GM19372 (cell line): Measurements from ENCODE around the gene ZCCHC17.
"Not testable (repeated sequence)": the region's sequence is repeated elsewhere in the genome, so short reads cannot be mapped to it uniquely, and the experiment has no call there.

Source experiments
- ATAC-seq: cut with Tn5 transposase; IDR thresholded peaks from one replicate; pipeline ENCODE4 v1.9.1; 2021; ENCODE audit warnings: mild to moderate bottlenecking, low read depth, moderate library complexity; ENCODE audit not compliant: unreplicated experiment

Gene ZCCHC17

GRCh38 chr1:31368611-31369107 lies 71.8 kb downstream of the ZCCHC17 start:
- ATAC-seq: no peak

GRCh38 chr1:31370021-31370420 lies 73.2 kb downstream of the ZCCHC17 start:
- no peak for ATAC-seq

- no peak for ATAC-seq
Observed at GRCh38 chr1:31370565-31370964, 73.7 kb downstream of the ZCCHC17 start.

GRCh38 chr1:31371121-31371959 lies 74.5 kb downstream of the ZCCHC17 start:
- ATAC-seq: no peak

GRCh38 chr1:31372051-31372450 lies 75.2 kb downstream of the ZCCHC17 start:
- no peak for ATAC-seq

- no peak for ATAC-seq
Observed at GRCh38 chr1:31372751-31373055, 75.9 kb downstream of the ZCCHC17 start.

GRCh38 chr1:31373056-31373896 lies 76.4 kb downstream of the ZCCHC17 start, which contains the start of gene FABP3:
FABP3 (minus strand) TSS chr1:31373076; CDS start chr1:31373014, 62 bp downstream.
- no peak for ATAC-seq

GRCh38 chr1:31373897-31374486 lies 77.2 kb downstream of the ZCCHC17 start:
- ATAC-seq: no peak

- ATAC-seq: no peak
Observed at GRCh38 chr1:31374511-31375196, 77.8 kb downstream of the ZCCHC17 start.

GRCh38 chr1:31376375-31377134 lies 79.7 kb downstream of the ZCCHC17 start:
- no peak for ATAC-seq

GRCh38 chr1:31377364-31377863 lies 80.6 kb downstream of the ZCCHC17 start:
- no peak for ATAC-seq

GRCh38 chr1:31378001-31378400 lies 81.2 kb downstream of the ZCCHC17 start:
- no peak for ATAC-seq

- ATAC-seq: no peak
Observed at GRCh38 chr1:31380181-31380580, 83.3 kb downstream of the ZCCHC17 start.

GRCh38 chr1:31381394-31382294 lies 84.8 kb downstream of the ZCCHC17 start:
- no peak for ATAC-seq

- ATAC-seq: no peak
Observed at GRCh38 chr1:31382379-31382989, 85.7 kb downstream of the ZCCHC17 start.

- no peak for ATAC-seq
Observed at GRCh38 chr1:31383967-31384366, 87.1 kb downstream of the ZCCHC17 start.

GRCh38 chr1:31386576-31387243 lies 89.9 kb downstream of the ZCCHC17 start:
- not testable (repeated sequence) for ATAC-seq

GRCh38 chr1:31387612-31388011 lies 90.8 kb downstream of the ZCCHC17 start:
- ATAC-seq: no peak
